DND-41 (cell line): Measurements from ENCODE around the gene ARRDC3.

ENCODE experiments used
- ATAC-seq: fragments of 200-7000 bp; cut with Tn5 transposase; 3 replicates; pipeline ENCODE4 v1.9.1; 2021; ENCODE audit warnings: low read depth; ENCODE audit not compliant: insufficient read depth
- DNase-seq: peaks from one replicate; pipeline ENCODE4 v3.0.0-alpha.2; 2020
- H2AFZ ChIP-seq: 2 replicates; pipeline ENCODE4 v1.6.0; 2012; ENCODE audit warnings: low read depth, low read length
- H3K27ac ChIP-seq: 2 replicates; pipeline ENCODE4 v1.5.1; 2012; ENCODE audit warnings: low read length, inconsistent platforms
- H3K27me3 ChIP-seq: fragments of 200-600 bp; sonication (generic); 2 replicates; pipeline ENCODE4 v1.6.0; 2012; ENCODE audit warnings: low read length, mild to moderate bottlenecking, inconsistent platforms; ENCODE audit not compliant: insufficient read depth, poor library complexity
- H3K36me3 ChIP-seq: 2 replicates; pipeline ENCODE4 v1.5.1; 2012; ENCODE audit warnings: low read length, inconsistent platforms; ENCODE audit not compliant: insufficient read depth
- H3K4me1 ChIP-seq: 2 replicates; pipeline ENCODE4 v1.5.1; 2012; ENCODE audit warnings: mild to moderate bottlenecking, low read length; ENCODE audit not compliant: insufficient read depth
- H3K4me2 ChIP-seq: 2 replicates; pipeline ENCODE4 v1.6.0; 2012; ENCODE audit warnings: mild to moderate bottlenecking, moderate library complexity, low read length, inconsistent platforms; ENCODE audit not compliant: insufficient read depth
- H3K4me3 ChIP-seq, 2 experiments: fragments of 200-600 bp in 1 of 2; shearing (Covaris generic) in 1 of 2; 2 replicates each; pipeline ENCODE4 v1.5.1; 2012 to 2016; ENCODE audit warnings: inconsistent platforms in 2 of 2, low read length in 2 of 2, mild to moderate bottlenecking in 2 of 2, low read depth in 1 of 2, moderate library complexity in 1 of 2
- H3K79me2 ChIP-seq: 2 replicates; pipeline ENCODE4 v1.6.0; 2012; ENCODE audit warnings: low read length, inconsistent platforms; ENCODE audit not compliant: insufficient read depth
- H3K9ac ChIP-seq: 2 replicates; pipeline ENCODE4 v1.6.0; 2012; ENCODE audit warnings: low read depth, mild to moderate bottlenecking, inconsistent platforms, low read length, moderate library complexity
- H3K9me3 ChIP-seq: 2 replicates; pipeline ENCODE4 v1.5.1; 2012; ENCODE audit warnings: low read length, moderate library complexity, mild to moderate bottlenecking, inconsistent platforms; ENCODE audit not compliant: insufficient read depth, severe bottlenecking
- H4K20me1 ChIP-seq: 2 replicates; pipeline ENCODE4 v1.6.0; 2012; ENCODE audit warnings: low read length; ENCODE audit not compliant: insufficient read depth
- EZH2 ChIP-seq: IDR thresholded peaks from 3 replicates; pipeline ENCODE4 v1.6.1; 2012; ENCODE audit warnings: borderline replicate concordance, low read depth, mild to moderate bottlenecking, moderate library complexity, low read length, inconsistent platforms; ENCODE audit not compliant: severe bottlenecking
- TF ChIP-seq, protein P1 (sequence below): IDR thresholded peaks from 2 replicates; pipeline ENCODE4 v1.5.1; 2012; ENCODE audit warnings: borderline replicate concordance, low read length, moderate library complexity, mild to moderate bottlenecking; ENCODE audit not compliant: poor library complexity, severe bottlenecking; ENCODE audit errors: extremely low read depth

ARRDC3 gene

DNA sequence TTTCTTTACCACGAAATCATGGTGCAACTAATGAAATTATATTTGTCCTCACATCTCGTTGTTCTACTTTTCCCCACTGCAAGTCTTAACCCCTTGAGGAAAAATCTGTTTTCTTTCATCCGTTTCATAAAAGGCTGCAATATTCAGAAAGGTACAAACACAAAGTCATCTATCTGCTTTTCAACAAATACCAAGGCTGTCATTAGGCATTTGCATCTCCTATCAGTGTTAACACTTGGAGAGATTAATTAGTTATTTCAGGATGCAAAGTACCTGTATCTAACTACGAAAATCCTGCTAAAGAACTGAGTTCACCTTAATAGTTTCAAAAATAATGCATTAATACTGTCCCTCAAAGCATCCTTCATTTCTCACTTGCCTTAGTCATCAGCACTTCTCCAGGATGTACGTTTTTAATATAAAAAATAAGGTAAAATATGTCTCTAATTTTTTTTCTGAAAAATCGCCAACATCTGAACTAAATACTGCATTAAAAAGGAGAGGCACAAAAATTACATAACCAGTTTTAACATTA is 1.8 kb downstream of the ARRDC3 start:
- H3K9ac ChIP-seq = peak overlapping the region; percentile 100
- H4K20me1 ChIP-seq = no peaks in the 10 kb centered on the region
- H3K79me2 ChIP-seq = peaks cover 49% of the 10 kb centered on the region
- H3K36me3 ChIP-seq = peaks cover 6% of the 10 kb centered on the region
- no peak for DNase-seq
- no peaks in the 10 kb centered on the region for H3K9me3 ChIP-seq
- H3K27me3 ChIP-seq = no peaks in the 10 kb centered on the region
- H2AFZ ChIP-seq = no peak overlapping the region
- no peak for ATAC-seq
- H3K4me1 ChIP-seq = peaks cover 22% of the 10 kb centered on the region
- peak overlapping the region; percentile 81 for H3K4me2 ChIP-seq
- TF ChIP-seq EZH2 = no peak
- TF ChIP-seq, protein P1, sequence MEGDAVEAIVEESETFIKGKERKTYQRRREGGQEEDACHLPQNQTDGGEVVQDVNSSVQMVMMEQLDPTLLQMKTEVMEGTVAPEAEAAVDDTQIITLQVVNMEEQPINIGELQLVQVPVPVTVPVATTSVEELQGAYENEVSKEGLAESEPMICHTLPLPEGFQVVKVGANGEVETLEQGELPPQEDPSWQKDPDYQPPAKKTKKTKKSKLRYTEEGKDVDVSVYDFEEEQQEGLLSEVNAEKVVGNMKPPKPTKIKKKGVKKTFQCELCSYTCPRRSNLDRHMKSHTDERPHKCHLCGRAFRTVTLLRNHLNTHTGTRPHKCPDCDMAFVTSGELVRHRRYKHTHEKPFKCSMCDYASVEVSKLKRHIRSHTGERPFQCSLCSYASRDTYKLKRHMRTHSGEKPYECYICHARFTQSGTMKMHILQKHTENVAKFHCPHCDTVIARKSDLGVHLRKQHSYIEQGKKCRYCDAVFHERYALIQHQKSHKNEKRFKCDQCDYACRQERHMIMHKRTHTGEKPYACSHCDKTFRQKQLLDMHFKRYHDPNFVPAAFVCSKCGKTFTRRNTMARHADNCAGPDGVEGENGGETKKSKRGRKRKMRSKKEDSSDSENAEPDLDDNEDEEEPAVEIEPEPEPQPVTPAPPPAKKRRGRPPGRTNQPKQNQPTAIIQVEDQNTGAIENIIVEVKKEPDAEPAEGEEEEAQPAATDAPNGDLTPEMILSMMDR = no peak
- H3K27ac ChIP-seq = peak overlapping the region; percentile 97
- peak overlapping the region; percentile 63 to 86 for H3K4me3 ChIP-seq

DNA sequence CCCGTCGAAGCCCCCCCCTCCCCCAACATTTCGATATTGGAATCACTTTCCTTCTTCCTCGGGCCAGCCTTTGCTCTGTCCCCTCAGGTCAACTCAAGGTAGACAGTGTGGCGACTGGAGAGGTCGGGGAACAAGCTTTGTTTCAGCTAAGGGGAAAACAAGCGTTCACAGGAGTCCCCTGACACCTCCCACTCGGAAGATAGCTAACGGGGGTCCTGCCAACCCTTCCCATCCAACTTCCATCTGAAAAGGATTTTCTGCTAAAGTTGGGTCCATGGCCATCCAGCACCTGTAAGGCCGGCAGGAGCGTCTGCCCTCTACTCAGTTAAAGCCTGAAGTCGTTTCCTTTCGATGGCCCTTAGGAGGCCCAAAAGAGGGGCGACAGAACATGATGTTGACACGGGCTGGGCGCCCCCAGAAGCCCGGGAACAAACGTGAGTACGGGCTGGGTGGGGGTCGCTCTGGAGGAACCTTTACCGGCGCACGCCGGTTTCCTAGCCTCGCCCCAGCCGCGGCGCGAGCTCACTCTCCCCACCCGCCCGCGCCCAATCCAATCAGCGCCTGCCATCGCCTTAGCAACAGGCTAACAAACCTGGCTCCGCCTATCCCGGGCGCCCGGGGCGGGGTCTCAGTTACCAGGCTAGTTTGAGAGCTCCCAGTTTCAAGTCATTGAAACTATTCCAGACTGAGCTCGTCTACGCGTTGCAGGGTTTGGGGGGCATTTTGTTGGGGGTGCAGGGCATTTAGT is 2.5 kb downstream of the ARRDC3 start:
- peaks cover 49% of the 10 kb centered on the region for H3K79me2 ChIP-seq

DNA sequence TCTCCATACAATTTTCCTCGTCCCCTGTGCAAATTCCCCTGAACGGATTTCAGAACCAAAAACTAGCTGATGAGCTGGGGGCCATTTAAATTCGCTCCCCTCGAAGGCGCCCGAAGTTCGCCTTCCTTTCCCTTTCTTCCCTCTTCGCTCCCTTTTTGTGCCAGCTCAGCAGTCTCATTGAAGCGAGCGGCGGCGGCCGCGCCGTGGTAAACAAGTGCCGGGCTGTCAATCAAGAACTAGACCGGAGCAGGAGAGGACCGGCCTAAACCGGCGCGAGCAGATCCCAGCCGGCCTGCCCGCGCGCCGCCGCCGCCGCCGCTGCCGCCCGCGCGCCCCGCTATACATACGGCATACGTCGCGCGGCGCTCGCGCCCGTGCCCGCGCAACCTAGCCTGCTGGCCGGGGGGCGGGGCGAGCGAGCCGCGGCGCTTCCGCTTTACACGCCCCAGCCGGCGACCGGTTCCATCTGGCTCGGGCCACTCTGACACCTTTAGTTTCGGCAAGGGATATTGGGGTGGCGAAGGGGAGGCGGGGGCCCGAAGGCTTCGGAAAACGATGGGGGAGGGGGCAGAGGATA is 3.1 kb downstream of the ARRDC3 start:
- DNase-seq (peak; percentile 93), ATAC-seq (peak; percentile 58)
- H3K9me3 ChIP-seq = no peaks in the 10 kb centered on the region
- H3K36me3 ChIP-seq = peaks cover 14% of the 10 kb centered on the region
- TF ChIP-seq EZH2 = no peak
- TF ChIP-seq, protein P1 = no peak
- no peaks in the 10 kb centered on the region for H3K27me3 ChIP-seq
- H3K4me3 ChIP-seq = peak overlapping the region; percentile 63 to 86
- H3K4me2 ChIP-seq = peak overlapping the region; percentile 81
- peak overlapping the region; percentile 100 for H3K27ac ChIP-seq
- H3K79me2 ChIP-seq = peaks cover 49% of the 10 kb centered on the region
- no peaks in the 10 kb centered on the region for H4K20me1 ChIP-seq
- H3K9ac ChIP-seq = peak overlapping the region; percentile 100
- peaks cover 22% of the 10 kb centered on the region for H3K4me1 ChIP-seq
- peak overlapping the region; percentile 75 for H2AFZ ChIP-seq

More for the DNA sequence above, 2.5 kb downstream of the ARRDC3 start:
- Histone ChIP-seq H3K9me3 (no peaks in the 10 kb centered on the region), H3K4me3 (peak overlapping the region; percentile 63 to 86), H4K20me1 (no peaks in the 10 kb centered on the region), H2AFZ (peak overlapping the region; percentile 69), H3K4me2 (peak overlapping the region; percentile 81), H3K9ac (peak overlapping the region; percentile 100), H3K36me3 (peaks cover 9% of the 10 kb centered on the region), H3K27ac (peak overlapping the region; percentile 100), H3K27me3 (no peaks in the 10 kb centered on the region), H3K4me1 (peaks cover 22% of the 10 kb centered on the region)
- TF ChIP-seq, protein P1 = no peak
- TF ChIP-seq EZH2 = no peak
- peak; percentile 98 for DNase-seq
- ATAC-seq = peak; percentile 71
